ENCODE measurements around the gene DAPP1.

DAPP1 gene

GRCh38 chr4:99832758-99833157 is 16.1 kb downstream of the DAPP1 start:
- H3K9ac ChIP-seq (ENCODE audit: low read length) = no peak overlapping the region
- H3K27me3 ChIP-seq (ENCODE audit: insufficient read depth, low read length, poor library complexity) = no peaks in the 10 kb centered on the region
- WGBS (ENCODE audit: extremely low coverage, insufficient coverage, low lambda C conversion rate) = no CpG with 5 or more reads among the region's 3 CpGs
- no peaks in the 10 kb centered on the region for H3K79me2 ChIP-seq (ENCODE audit: control insufficient read depth, insufficient read depth, low read length)
- DNase-seq = no peak
- H4K8ac ChIP-seq (ENCODE audit: low read depth, low read length) = no peak overlapping the region
- H3K18ac ChIP-seq (ENCODE audit: low read length) = no peak overlapping the region
- no peak overlapping the region for H4K5ac ChIP-seq (ENCODE audit: low read length)
- H3K79me1 ChIP-seq (ENCODE audit: low read length) = no peaks in the 10 kb centered on the region
- no peaks in the 10 kb centered on the region for H3K36me3 ChIP-seq (ENCODE audit: control insufficient read depth, insufficient read depth, low read length)
- H3K56ac ChIP-seq (ENCODE audit: low read length) = no peak overlapping the region
- no peak overlapping the region for H3K23ac ChIP-seq (ENCODE audit: low read length)
- no peak overlapping the region for H2BK5ac ChIP-seq (ENCODE audit: low read length)
- H2BK15ac ChIP-seq (replicated peaks; ENCODE audit: low read depth) = no peak overlapping the region
- H3K4me2 ChIP-seq (ENCODE audit: low read length) = no peak overlapping the region
- no peak overlapping the region for H2BK120ac ChIP-seq (ENCODE audit: low read depth, low read length)
- H3K4me1 ChIP-seq (ENCODE audit: control insufficient read depth, low read depth, low read length) = no peaks in the 10 kb centered on the region
- H3K4me3 ChIP-seq (ENCODE audit: low read length) = no peak overlapping the region
- H3K27ac ChIP-seq (ENCODE audit: low read depth, low read length) = no peak overlapping the region
- H2AK5ac ChIP-seq (ENCODE audit: low read length) = no peak overlapping the region
- H3K4ac ChIP-seq (ENCODE audit: low read depth, low read length) = no peak overlapping the region

- Histone ChIP-seq H2AK5ac (ENCODE audit: low read length) (no peak overlapping the region), H3K18ac (ENCODE audit: low read length) (no peak overlapping the region), H3K4me2 (ENCODE audit: low read length) (no peak overlapping the region), H3K27ac (ENCODE audit: low read depth, low read length) (no peak overlapping the region), H3K27me3 (ENCODE audit: insufficient read depth, low read length, poor library complexity) (no peaks in the 10 kb centered on the region), H3K23ac (ENCODE audit: low read length) (no peak overlapping the region), H2BK120ac (ENCODE audit: low read depth, low read length) (no peak overlapping the region), H2BK15ac (replicated peaks; ENCODE audit: low read depth) (no peak overlapping the region), H3K56ac (ENCODE audit: low read length) (no peak overlapping the region), H3K79me1 (ENCODE audit: low read length) (no peaks in the 10 kb centered on the region), H3K9ac (ENCODE audit: low read length) (no peak overlapping the region), H3K4ac (ENCODE audit: low read depth, low read length) (no peak overlapping the region), H3K4me1 (ENCODE audit: control insufficient read depth, low read depth, low read length) (no peaks in the 10 kb centered on the region), H4K5ac (ENCODE audit: low read length) (no peak overlapping the region), H3K79me2 (ENCODE audit: control insufficient read depth, insufficient read depth, low read length) (no peaks in the 10 kb centered on the region), H4K8ac (ENCODE audit: low read depth, low read length) (no peak overlapping the region), H3K4me3 (ENCODE audit: low read length) (no peak overlapping the region), H2BK5ac (ENCODE audit: low read length) (no peak overlapping the region), H3K36me3 (ENCODE audit: control insufficient read depth, insufficient read depth, low read length) (no peaks in the 10 kb centered on the region)
- no CpG with 5 or more reads among the region's 5 CpGs for WGBS (ENCODE audit: extremely low coverage, insufficient coverage, low lambda C conversion rate)
- no peak for DNase-seq
Measured at GRCh38 chr4:99833756-99834155, 17.1 kb downstream of the DAPP1 start.

- Histone ChIP-seq H3K79me1 (ENCODE audit: low read length) (no peaks in the 10 kb centered on the region), H2BK120ac (ENCODE audit: low read depth, low read length) (no peak overlapping the region), H3K36me3 (ENCODE audit: control insufficient read depth, insufficient read depth, low read length) (no peaks in the 10 kb centered on the region), H3K4me1 (ENCODE audit: control insufficient read depth, low read depth, low read length) (no peaks in the 10 kb centered on the region), H3K4me3 (ENCODE audit: low read length) (no peak overlapping the region), H2BK5ac (ENCODE audit: low read length) (no peak overlapping the region), H3K4ac (ENCODE audit: low read depth, low read length) (no peak overlapping the region), H3K23ac (ENCODE audit: low read length) (no peak overlapping the region), H3K9ac (ENCODE audit: low read length) (no peak overlapping the region), H3K79me2 (ENCODE audit: control insufficient read depth, insufficient read depth, low read length) (no peaks in the 10 kb centered on the region), H4K8ac (ENCODE audit: low read depth, low read length) (no peak overlapping the region), H3K56ac (ENCODE audit: low read length) (no peak overlapping the region), H3K27me3 (ENCODE audit: insufficient read depth, low read length, poor library complexity) (no peaks in the 10 kb centered on the region), H4K5ac (ENCODE audit: low read length) (no peak overlapping the region), H3K4me2 (ENCODE audit: low read length) (no peak overlapping the region), H3K27ac (ENCODE audit: low read depth, low read length) (no peak overlapping the region), H3K18ac (ENCODE audit: low read length) (no peak overlapping the region), H2AK5ac (ENCODE audit: low read length) (no peak overlapping the region), H2BK15ac (replicated peaks; ENCODE audit: low read depth) (no peak overlapping the region)
- DNase-seq = no peak
- no CpG with 5 or more reads among the region's 7 CpGs for WGBS (ENCODE audit: extremely low coverage, insufficient coverage, low lambda C conversion rate)
Measured at GRCh38 chr4:99834569-99834968, 17.9 kb downstream of the DAPP1 start.

GRCh38 chr4:99835942-99836341 is 19.3 kb downstream of the DAPP1 start:
- no peaks in the 10 kb centered on the region for H3K36me3 ChIP-seq (ENCODE audit: control insufficient read depth, insufficient read depth, low read length)
- no peaks in the 10 kb centered on the region for H3K4me1 ChIP-seq (ENCODE audit: control insufficient read depth, low read depth, low read length)
- H2BK120ac ChIP-seq (ENCODE audit: low read depth, low read length) = no peak overlapping the region
- no peak overlapping the region for H2AK5ac ChIP-seq (ENCODE audit: low read length)
- no peak overlapping the region for H3K23ac ChIP-seq (ENCODE audit: low read length)
- no peaks in the 10 kb centered on the region for H3K79me1 ChIP-seq (ENCODE audit: low read length)
- no peaks in the 10 kb centered on the region for H3K27me3 ChIP-seq (ENCODE audit: insufficient read depth, low read length, poor library complexity)
- H3K27ac ChIP-seq (ENCODE audit: low read depth, low read length) = no peak overlapping the region
- no peak overlapping the region for H2BK5ac ChIP-seq (ENCODE audit: low read length)
- no CpG with 5 or more reads among the region's 2 CpGs for WGBS (ENCODE audit: extremely low coverage, insufficient coverage, low lambda C conversion rate)
- no peak overlapping the region for H3K4me3 ChIP-seq (ENCODE audit: low read length)
- H4K8ac ChIP-seq (ENCODE audit: low read depth, low read length) = no peak overlapping the region
- no peak overlapping the region for H3K9ac ChIP-seq (ENCODE audit: low read length)
- no peaks in the 10 kb centered on the region for H3K79me2 ChIP-seq (ENCODE audit: control insufficient read depth, insufficient read depth, low read length)
- no peak overlapping the region for H3K56ac ChIP-seq (ENCODE audit: low read length)
- no peak overlapping the region for H3K4ac ChIP-seq (ENCODE audit: low read depth, low read length)
- H2BK15ac ChIP-seq (replicated peaks; ENCODE audit: low read depth) = no peak overlapping the region
- no peak overlapping the region for H4K5ac ChIP-seq (ENCODE audit: low read length)
- H3K18ac ChIP-seq (ENCODE audit: low read length) = no peak overlapping the region
- DNase-seq = no peak
- H3K4me2 ChIP-seq (ENCODE audit: low read length) = no peak overlapping the region

- no peak overlapping the region for H3K4ac ChIP-seq (ENCODE audit: low read depth, low read length)
- no peak overlapping the region for H3K23ac ChIP-seq (ENCODE audit: low read length)
- WGBS (ENCODE audit: extremely low coverage, insufficient coverage, low lambda C conversion rate) = no CpG with 5 or more reads among the region's 2 CpGs
- no peak overlapping the region for H3K4me3 ChIP-seq (ENCODE audit: low read length)
- no peak overlapping the region for H2BK120ac ChIP-seq (ENCODE audit: low read depth, low read length)
- no peaks in the 10 kb centered on the region for H3K27me3 ChIP-seq (ENCODE audit: insufficient read depth, low read length, poor library complexity)
- no peaks in the 10 kb centered on the region for H3K36me3 ChIP-seq (ENCODE audit: control insufficient read depth, insufficient read depth, low read length)
- no peak overlapping the region for H3K4me2 ChIP-seq (ENCODE audit: low read length)
- no peaks in the 10 kb centered on the region for H3K79me1 ChIP-seq (ENCODE audit: low read length)
- no peaks in the 10 kb centered on the region for H3K79me2 ChIP-seq (ENCODE audit: control insufficient read depth, insufficient read depth, low read length)
- no peak overlapping the region for H3K56ac ChIP-seq (ENCODE audit: low read length)
- H2BK5ac ChIP-seq (ENCODE audit: low read length) = no peak overlapping the region
- no peak overlapping the region for H2BK15ac ChIP-seq (replicated peaks; ENCODE audit: low read depth)
- H4K5ac ChIP-seq (ENCODE audit: low read length) = no peak overlapping the region
- H3K18ac ChIP-seq (ENCODE audit: low read length) = no peak overlapping the region
- H4K8ac ChIP-seq (ENCODE audit: low read depth, low read length) = no peak overlapping the region
- no peak overlapping the region for H3K27ac ChIP-seq (ENCODE audit: low read depth, low read length)
- H3K4me1 ChIP-seq (ENCODE audit: control insufficient read depth, low read depth, low read length) = no peaks in the 10 kb centered on the region
- H3K9ac ChIP-seq (ENCODE audit: low read length) = no peak overlapping the region
- H2AK5ac ChIP-seq (ENCODE audit: low read length) = no peak overlapping the region
- DNase-seq = no peak
Measured at GRCh38 chr4:99838927-99839326, 22.3 kb downstream of the DAPP1 start.

- Histone ChIP-seq H3K9ac (ENCODE audit: low read length) (no peak overlapping the region), H3K79me2 (ENCODE audit: control insufficient read depth, insufficient read depth, low read length) (no peaks in the 10 kb centered on the region), H4K8ac (ENCODE audit: low read depth, low read length) (no peak overlapping the region), H3K27ac (ENCODE audit: low read depth, low read length) (no peak overlapping the region), H2AK5ac (ENCODE audit: low read length) (no peak overlapping the region), H3K23ac (ENCODE audit: low read length) (no peak overlapping the region), H3K18ac (ENCODE audit: low read length) (no peak overlapping the region), H3K56ac (ENCODE audit: low read length) (no peak overlapping the region), H3K4me2 (ENCODE audit: low read length) (no peak overlapping the region), H3K4me3 (ENCODE audit: low read length) (no peak overlapping the region), H3K79me1 (ENCODE audit: low read length) (no peaks in the 10 kb centered on the region), H2BK120ac (ENCODE audit: low read depth, low read length) (no peak overlapping the region), H2BK15ac (replicated peaks; ENCODE audit: low read depth) (no peak overlapping the region), H4K5ac (ENCODE audit: low read length) (no peak overlapping the region), H2BK5ac (ENCODE audit: low read length) (no peak overlapping the region), H3K27me3 (ENCODE audit: insufficient read depth, low read length, poor library complexity) (no peaks in the 10 kb centered on the region), H3K36me3 (ENCODE audit: control insufficient read depth, insufficient read depth, low read length) (no peaks in the 10 kb centered on the region), H3K4me1 (ENCODE audit: control insufficient read depth, low read depth, low read length) (no peaks in the 10 kb centered on the region), H3K4ac (ENCODE audit: low read depth, low read length) (no peak overlapping the region)
- DNase-seq = no peak
- no CpG with 5 or more reads among the region's 4 CpGs for WGBS (ENCODE audit: extremely low coverage, insufficient coverage, low lambda C conversion rate)
Measured at GRCh38 chr4:99841129-99841528, 24.5 kb downstream of the DAPP1 start.
